Heart left ventricle (tissue), 16 donors: ENCODE measurements around the gene HPSE2. TPM values are rescaled to one million over a fixed set of nuclear protein-coding genes. Genes with fewer than 3 reads are reported as not detected.

Experiments
- ATAC-seq, 4 donors: fragments of 200-7000 bp; cut with Tn5 transposase; one replicate each; pipeline ENCODE4 v1.9.1; 2020 to 2022; ENCODE audit warnings: moderate library complexity in 4 of 4, mild to moderate bottlenecking in 3 of 4, moderate number of reproducible peaks in 1 of 4
- DNase-seq, 5 donors: peaks; one replicate each; pipeline ENCODE4 v3.0.0-alpha.2; 2020
- H3K27ac ChIP-seq, 12 donors: fragments of 200-600 bp; sonication (generic) in 4 of 12; one replicate each; pipeline versions ENCODE4 v1.5.0 to v1.8.0; 2016 to 2022; ENCODE audit warnings: mild to moderate bottlenecking in 2 of 12
- H3K27me3 ChIP-seq, 9 donors: fragments of 200-600 bp; sonication (generic) in 2 of 9; one replicate each; pipeline versions ENCODE4 v1.5.1 to v1.8.0; 2016 to 2022; ENCODE audit warnings: mild to moderate bottlenecking in 3 of 9
- H3K36me3 ChIP-seq, 9 donors: fragments of 200-600 bp; sonication (generic) in 2 of 9; one replicate each; pipeline versions ENCODE4 v1.5.0 to v1.8.0; 2018 to 2022; ENCODE audit warnings: mild to moderate bottlenecking in 2 of 9
- H3K4me1 ChIP-seq, 12 donors: fragments of 200-600 bp; sonication (generic) in 4 of 12; one replicate each; pipeline versions ENCODE4 v1.5.0 to v1.8.0; 2016 to 2022; ENCODE audit warnings: mild to moderate bottlenecking in 3 of 12
- H3K4me3 ChIP-seq, 12 donors: fragments of 200-600 bp; sonication (generic) in 4 of 12; one replicate each; pipeline versions ENCODE4 v1.5.0 to v1.8.0; 2017 to 2022; ENCODE audit warnings: mild to moderate bottlenecking in 9 of 12, moderate library complexity in 4 of 12
- H3K9me3 ChIP-seq, 12 donors: fragments of 200-600 bp; sonication (generic) in 4 of 12; one replicate each; pipeline versions ENCODE4 v1.5.0 to v1.8.0; 2016 to 2022; ENCODE audit warnings: mild to moderate bottlenecking in 1 of 12
- POLR2A ChIP-seq, 2 donors: fragments of 450-650 bp; IDR thresholded peaks; one replicate each; pipeline ENCODE4 v1.6.1; 2017; ENCODE audit warnings: antibody characterized with exemption in 2 of 2, mild to moderate bottlenecking in 2 of 2, moderate library complexity in 2 of 2
- WGBS, 4 donors: extraction: QIAGEN DNeasy Blood & Tissue Kit in 2 of 4; methylation state at CpG; one replicate each; pipeline versions ENCODE4 v1.1.5 to v1.1.7; 2013 to 2018; 5-methylcytosine and 5-hydroxymethylcytosine counted together
- intact Hi-C, 10 donors: fragments of 100-400 bp; cut with DNase I; formaldehyde crosslinking; loops; one replicate each; pipeline versions ENCODE4 v1.11.1 to v1.14.2; 2022
- polyA plus RNA-seq, 2 donors: library from polyadenylated mRNA; stranded (reverse); fragments of 200-250 nt; gene quantifications; one replicate each; pipeline ENCODE4 v1.2.3, GENCODE V29; 2013
- total RNA-seq, 9 donors: library from RNA; depleted of rRNA in 2 of 9; stranded (reverse); fragments of >200 nt in 2 of 9; fragmentation: NEBNext Ultra II Directional in 3 of 9; extraction: Animal tissue kit (Norgen Biotek cat#: 25700) in 3 of 9; gene quantifications; one replicate each; pipeline versions ENCODE4 v1.1.0 to v1.2.4, GENCODE V29; 2016 to 2023
- TF ChIP-seq, protein P1 (sequence below), 12 donors: fragments of 200-600 bp; sonication (generic) in 4 of 12; IDR thresholded peaks; one replicate each; pipeline versions ENCODE4 v1.5.0 to v1.8.0; 2018 to 2022; ENCODE audit warnings: antibody characterized with exemption in 12 of 12, mild to moderate bottlenecking in 5 of 12
- donor health status: ischemic (EF 13 %, LVEDD 7.1; RV severe dilation, severe dysfunction).
- donor health status: healthy with polysubstance abuse.
- donor health status: DM: no; HTN: yes; CAD: no.
- donor health status: DM: no; HTN: no; CAD: no.
- donor health status: ischemic (EF 25% LVEDD 6.9; RV normal size, moderate dysfunction).
- donor health status: ischemic (EF 25% LVEDD 5.7; RV mildly dilated, moderate dysfunction).
- donor health status: healthy.
- donor health status: DM: yes; HTN: yes; CAD: no.
- donor health status: ischemic (EF 35%, LVEDD 5.7; RV mildly dilated, moderate dysfunction).
- donor health status: nonischemic (EF 11% LVEDD 7.7; RV severe dilation, severe dysfunction).
- donor health status: DM: yes; HTN: yes; CAD: no.
- donor health status: PGD.
- donor health status: ischemic (EF 29% LVEDD 5.4; RV normal size, mild dysfunction).
- donor health status: nonischemic (EF 23%, LVEDD 6.1; RV moderate dilation, normal function).

HPSE2 gene
- total and polyA plus RNA-seq, 11 donors, result 0.06 to 0.18 (median 0.12) TPM; not detected in 3

- Histone ChIP-seq H3K36me3 (no peaks in the 10 kb centered on the region), H3K9me3 (no peaks in the 10 kb centered on the region), H3K4me1 (no peaks in the 10 kb centered on the region), H3K4me3 (no peak overlapping the region), H3K27ac (no peak overlapping the region), H3K27me3 (no peaks in the 10 kb centered on the region)
- 53 to 63% (median 60%) methylated on average over 2 of the region's 2 CpGs for WGBS, 4 donors
- no peak for DNase-seq
- TF ChIP-seq POLR2A (IDR thresholded peaks at IDR 0.05), result no peak
- TF ChIP-seq, protein P1, sequence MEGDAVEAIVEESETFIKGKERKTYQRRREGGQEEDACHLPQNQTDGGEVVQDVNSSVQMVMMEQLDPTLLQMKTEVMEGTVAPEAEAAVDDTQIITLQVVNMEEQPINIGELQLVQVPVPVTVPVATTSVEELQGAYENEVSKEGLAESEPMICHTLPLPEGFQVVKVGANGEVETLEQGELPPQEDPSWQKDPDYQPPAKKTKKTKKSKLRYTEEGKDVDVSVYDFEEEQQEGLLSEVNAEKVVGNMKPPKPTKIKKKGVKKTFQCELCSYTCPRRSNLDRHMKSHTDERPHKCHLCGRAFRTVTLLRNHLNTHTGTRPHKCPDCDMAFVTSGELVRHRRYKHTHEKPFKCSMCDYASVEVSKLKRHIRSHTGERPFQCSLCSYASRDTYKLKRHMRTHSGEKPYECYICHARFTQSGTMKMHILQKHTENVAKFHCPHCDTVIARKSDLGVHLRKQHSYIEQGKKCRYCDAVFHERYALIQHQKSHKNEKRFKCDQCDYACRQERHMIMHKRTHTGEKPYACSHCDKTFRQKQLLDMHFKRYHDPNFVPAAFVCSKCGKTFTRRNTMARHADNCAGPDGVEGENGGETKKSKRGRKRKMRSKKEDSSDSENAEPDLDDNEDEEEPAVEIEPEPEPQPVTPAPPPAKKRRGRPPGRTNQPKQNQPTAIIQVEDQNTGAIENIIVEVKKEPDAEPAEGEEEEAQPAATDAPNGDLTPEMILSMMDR (IDR thresholded peaks at IDR 0.05), result no peak
- ATAC-seq, result no peak
- intact Hi-C loops, result no loop called here
These were observed 610.7 kb downstream of the HPSE2 start for GRCh38 chr10:98624963-98625362.

- ATAC-seq (no peak), DNase-seq (no peak)
- no peak for TF ChIP-seq POLR2A (IDR thresholded peaks at IDR 0.05)
- TF ChIP-seq, protein P1 (IDR thresholded peaks at IDR 0.05), result no peak
- H3K27me3 ChIP-seq, result no peaks in the 10 kb centered on the region
- WGBS, 4 donors, result 71 to 79% (median 73%) methylated on average over 3 of the region's 3 CpGs
- no peaks in the 10 kb centered on the region for H3K36me3 ChIP-seq
- H3K4me3 ChIP-seq, result no peak overlapping the region
- intact Hi-C loops, result no loop called here
- no peak overlapping the region for H3K27ac ChIP-seq
- no peaks in the 10 kb centered on the region for H3K9me3 ChIP-seq
- H3K4me1 ChIP-seq, result no peaks in the 10 kb centered on the region
These were observed 612.5 kb downstream of the HPSE2 start for GRCh38 chr10:98623176-98623575.

GRCh38 chr10:98621630-98622029, 614.0 kb downstream of the HPSE2 start:
- intact Hi-C loops, result no loop called here
- Histone ChIP-seq H3K27ac (no peak overlapping the region), H3K36me3 (no peaks in the 10 kb centered on the region), H3K27me3 (no peaks in the 10 kb centered on the region), H3K4me3 (no peak overlapping the region), H3K4me1 (no peaks in the 10 kb centered on the region), H3K9me3 (no peaks in the 10 kb centered on the region)
- ATAC-seq (no peak), DNase-seq (no peak)
- WGBS, 4 donors, result 67 to 93% (median 74%) methylated on average over 1 of the region's 1 CpG
- no peak for TF ChIP-seq POLR2A (IDR thresholded peaks at IDR 0.05)
- TF ChIP-seq, protein P1 (IDR thresholded peaks at IDR 0.05), result no peak

DNA sequence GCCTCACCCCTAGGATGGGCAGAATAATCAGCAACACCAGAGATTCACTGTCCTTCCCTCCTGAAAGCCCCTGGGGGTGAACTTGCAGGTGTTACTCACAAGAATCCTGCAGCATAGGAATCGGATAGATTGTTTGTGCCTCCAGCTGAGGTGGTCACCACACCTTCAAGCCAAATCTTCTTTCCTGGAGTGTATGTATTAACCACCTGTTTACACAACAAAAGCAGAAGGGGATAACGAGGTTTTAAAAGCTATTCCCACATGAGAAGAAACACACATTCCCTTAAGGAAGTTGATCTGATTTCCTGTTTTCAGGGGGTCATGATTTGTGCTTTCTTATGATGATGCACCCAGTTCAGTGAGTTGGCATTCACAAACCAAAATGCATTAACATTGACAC, 615.1 kb downstream of the HPSE2 start:
- TF ChIP-seq, protein P1 (IDR thresholded peaks at IDR 0.05), result no peak
- no peak for TF ChIP-seq POLR2A (IDR thresholded peaks at IDR 0.05)
- intact Hi-C loops, result no loop called here
- 57 to 62% (median 59%) methylated on average over 2 of the region's 2 CpGs for WGBS, 4 donors
- H3K4me1 ChIP-seq, result no peaks in the 10 kb centered on the region
- no peaks in the 10 kb centered on the region for H3K27me3 ChIP-seq
- no peak for DNase-seq
- ATAC-seq, result no peak
- no peak overlapping the region for H3K27ac ChIP-seq
- no peaks in the 10 kb centered on the region for H3K9me3 ChIP-seq
- H3K4me3 ChIP-seq, result no peak overlapping the region
- no peaks in the 10 kb centered on the region for H3K36me3 ChIP-seq
